IPS DF 6.9 (cell line): ENCODE results near the gene SLC1A3.

ENCODE experiments used
- DNase-seq: peaks from one replicate; pipeline ENCODE4 v3.0.0-alpha.2; 2013; ENCODE audit warnings: low read depth, low spot score
- H3K27ac ChIP-seq: one replicate; pipeline ENCODE4 v1.5.1; 2013; ENCODE audit warnings: low read length, control low read depth
- H3K27me3 ChIP-seq: 2 replicates; pipeline ENCODE4 v1.6.1; 2013; ENCODE audit warnings: mild to moderate bottlenecking, low read length; ENCODE audit not compliant: control insufficient read depth, insufficient read depth
- H3K36me3 ChIP-seq: 2 replicates; pipeline ENCODE4 v1.6.1; 2013; ENCODE audit warnings: low read length; ENCODE audit not compliant: control insufficient read depth, insufficient read depth
- H3K4me1 ChIP-seq: 2 replicates; pipeline ENCODE4 v1.6.1; 2013; ENCODE audit warnings: low read length; ENCODE audit not compliant: control insufficient read depth, insufficient read depth
- H3K4me3 ChIP-seq: 2 replicates; pipeline ENCODE4 v1.5.1; 2013; ENCODE audit warnings: mild to moderate bottlenecking, low read length
- H3K9me3 ChIP-seq: 2 replicates; pipeline ENCODE4 v1.6.1; 2013; ENCODE audit warnings: low read length, inconsistent platforms; ENCODE audit not compliant: control insufficient read depth, insufficient read depth
- WGBS: extraction: QIAGEN DNeasy Blood & Tissue Kit; methylation state at CpG from one replicate; pipeline ENCODE4 v1.1.7; 2013; ENCODE audit warnings: mixed read lengths, missing lambda C conversion rate; ENCODE audit not compliant: insufficient read length, insufficient coverage; 5-methylcytosine and 5-hydroxymethylcytosine counted together

SLC1A3 gene

DNA sequence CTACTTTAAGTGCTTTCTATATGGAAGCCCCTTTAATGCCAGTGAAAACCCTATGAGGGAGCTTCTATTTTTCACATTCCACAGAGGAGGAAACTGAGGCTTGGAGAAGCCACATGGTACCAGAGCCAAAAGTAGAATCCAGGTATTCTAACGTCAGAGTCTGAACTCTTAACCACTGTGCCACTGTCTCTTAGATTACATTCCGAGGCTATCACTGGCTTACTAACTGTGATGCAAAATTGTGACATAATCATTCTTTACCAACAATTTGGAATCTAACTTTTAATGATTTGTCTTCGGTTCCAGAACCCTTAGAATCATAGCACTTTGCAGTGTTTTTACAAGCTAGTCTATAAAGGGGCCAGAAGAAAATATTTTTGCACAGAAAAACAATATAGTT, 59.2 kb downstream of the SLC1A3 start:
- Histone ChIP-seq H3K9me3 (no peaks in the 10 kb centered on the region), H3K27me3 (no peaks in the 10 kb centered on the region), H3K27ac (no peak overlapping the region), H3K36me3 (no peaks in the 10 kb centered on the region), H3K4me1 (no peaks in the 10 kb centered on the region), H3K4me3 (no peak overlapping the region)
- no peak for DNase-seq
- WGBS, result no CpG with 5 or more reads among the region's 3 CpGs

DNA sequence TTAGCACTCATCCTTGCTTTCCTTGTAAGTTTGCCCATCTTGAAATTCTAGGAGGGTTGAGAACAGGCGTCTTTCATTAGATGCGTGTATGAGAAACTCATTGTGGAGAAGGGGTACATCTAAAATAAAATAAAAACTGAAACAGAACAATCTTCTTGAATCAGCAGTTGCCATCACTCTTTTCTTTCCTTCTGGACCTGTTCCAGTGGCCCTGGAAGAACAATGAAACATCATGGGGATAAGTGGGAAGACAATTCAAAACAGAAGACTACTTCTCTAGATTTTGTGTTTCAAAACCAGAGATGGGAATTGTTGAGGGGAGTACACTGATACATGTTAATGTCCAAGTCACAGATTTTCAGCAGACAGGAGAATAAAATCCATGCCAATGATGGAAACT, 59.9 kb downstream of the SLC1A3 start:
- H3K9me3 ChIP-seq, result no peaks in the 10 kb centered on the region
- no peak for DNase-seq
- WGBS, result no CpG with 5 or more reads among the region's 2 CpGs
- H3K27ac ChIP-seq, result no peak overlapping the region
- H3K4me3 ChIP-seq, result no peak overlapping the region
- no peaks in the 10 kb centered on the region for H3K27me3 ChIP-seq
- no peaks in the 10 kb centered on the region for H3K4me1 ChIP-seq
- H3K36me3 ChIP-seq, result no peaks in the 10 kb centered on the region

DNA sequence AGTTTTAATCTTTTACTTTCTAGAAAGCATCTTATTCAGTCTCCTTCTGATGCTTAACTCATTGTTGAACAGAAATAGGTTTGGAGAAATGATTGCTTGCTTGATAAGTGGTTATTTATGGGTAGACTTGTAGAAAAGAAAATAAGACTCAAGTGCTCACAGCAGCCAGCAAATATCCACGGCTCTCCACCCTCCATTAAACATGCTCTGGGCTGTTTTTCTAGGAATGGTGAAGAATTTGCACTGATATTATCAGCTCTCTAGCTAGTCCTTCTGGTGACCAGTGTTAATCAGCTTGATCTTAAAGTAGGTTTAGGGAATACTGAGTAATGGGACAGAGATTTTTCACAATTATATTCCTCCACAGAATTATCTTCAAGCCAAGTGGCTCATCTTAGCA, 60.6 kb downstream of the SLC1A3 start:
- Histone ChIP-seq H3K27ac (no peak overlapping the region), H3K4me1 (no peaks in the 10 kb centered on the region), H3K9me3 (no peaks in the 10 kb centered on the region), H3K27me3 (no peaks in the 10 kb centered on the region), H3K4me3 (no peak overlapping the region), H3K36me3 (no peaks in the 10 kb centered on the region)
- DNase-seq, result no peak
- WGBS, result no CpG with 5 or more reads among the region's 1 CpG

- Histone ChIP-seq H3K4me1 (no peaks in the 10 kb centered on the region), H3K27me3 (no peaks in the 10 kb centered on the region), H3K27ac (no peak overlapping the region), H3K4me3 (no peak overlapping the region), H3K9me3 (no peaks in the 10 kb centered on the region), H3K36me3 (no peaks in the 10 kb centered on the region)
- WGBS, result no CpG with 5 or more reads among the region's 3 CpGs
- no peak for DNase-seq
Observed at GRCh38 chr5:36667824-36668223, 61.4 kb downstream of the SLC1A3 start.

DNA sequence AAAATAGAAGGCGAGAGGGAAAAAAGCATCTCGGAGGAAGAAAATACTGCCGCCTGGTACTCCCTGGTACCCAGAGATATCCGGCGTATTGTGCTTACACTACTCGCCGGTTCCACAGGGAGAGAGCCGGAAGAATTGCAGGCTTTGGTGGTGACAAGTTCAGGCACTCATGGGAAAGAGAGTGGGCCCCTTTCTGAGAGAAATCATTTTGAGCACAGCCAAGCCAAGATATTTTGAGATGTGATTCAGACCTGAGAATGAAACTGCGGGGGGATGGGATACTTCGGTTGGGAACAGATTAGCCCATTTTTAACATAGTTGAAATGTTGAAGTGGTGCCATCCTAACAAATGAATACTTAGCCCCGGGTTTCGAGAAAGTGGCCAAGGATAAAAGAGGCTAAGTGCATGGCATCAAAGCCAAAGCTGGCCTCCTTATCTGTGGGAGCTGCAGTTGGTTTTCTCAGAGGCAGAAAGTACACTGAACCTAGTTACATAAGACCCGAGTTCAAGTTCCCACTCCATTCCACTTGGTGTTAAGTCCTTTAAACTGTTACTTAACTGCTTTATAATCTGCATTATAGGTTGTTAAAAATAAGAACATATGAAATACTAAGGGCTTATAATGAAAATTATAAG, 62.7 kb downstream of the SLC1A3 start:
- no peak overlapping the region for H3K27ac ChIP-seq
- DNase-seq, result no peak
- H3K36me3 ChIP-seq, result no peaks in the 10 kb centered on the region
- no peaks in the 10 kb centered on the region for H3K4me1 ChIP-seq
- WGBS, result no CpG with 5 or more reads among the region's 13 CpGs
- no peaks in the 10 kb centered on the region for H3K27me3 ChIP-seq
- H3K4me3 ChIP-seq, result no peak overlapping the region
- H3K9me3 ChIP-seq, result no peaks in the 10 kb centered on the region

GRCh38 chr5:36670548-36670947, 64.1 kb downstream of the SLC1A3 start:
- Histone ChIP-seq H3K4me1 (no peaks in the 10 kb centered on the region), H3K36me3 (no peaks in the 10 kb centered on the region), H3K27ac (no peak overlapping the region), H3K9me3 (no peaks in the 10 kb centered on the region), H3K27me3 (no peaks in the 10 kb centered on the region), H3K4me3 (no peak overlapping the region)
- no CpG with 5 or more reads among the region's 3 CpGs for WGBS
- no peak for DNase-seq

DNA sequence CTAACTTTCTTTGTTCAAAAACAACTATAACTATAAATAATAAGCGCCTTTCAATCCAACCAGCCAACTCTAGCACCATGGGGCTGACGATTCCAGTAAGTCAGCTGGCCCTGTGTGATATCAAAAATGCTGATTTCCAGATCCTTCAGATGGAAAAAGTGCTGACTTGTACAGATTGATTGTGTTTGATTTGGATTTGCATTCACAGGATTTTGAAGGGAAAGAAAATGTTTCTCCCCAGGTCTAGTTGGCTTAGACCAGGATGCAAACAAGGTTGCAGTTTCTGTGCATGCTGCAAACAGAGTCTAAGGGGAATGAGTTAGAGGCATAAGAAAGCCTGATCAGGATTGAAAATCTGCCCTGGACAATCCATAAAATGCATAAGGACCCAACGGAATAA, 68.9 kb downstream of the SLC1A3 start:
- H3K27me3 ChIP-seq, result no peaks in the 10 kb centered on the region
- no peak for DNase-seq
- H3K4me1 ChIP-seq, result no peaks in the 10 kb centered on the region
- no peaks in the 10 kb centered on the region for H3K9me3 ChIP-seq
- no peak overlapping the region for H3K27ac ChIP-seq
- WGBS, result 100% methylated on average over 1 of the region's 3 CpGs
- H3K36me3 ChIP-seq, result no peaks in the 10 kb centered on the region
- no peak overlapping the region for H3K4me3 ChIP-seq

DNA sequence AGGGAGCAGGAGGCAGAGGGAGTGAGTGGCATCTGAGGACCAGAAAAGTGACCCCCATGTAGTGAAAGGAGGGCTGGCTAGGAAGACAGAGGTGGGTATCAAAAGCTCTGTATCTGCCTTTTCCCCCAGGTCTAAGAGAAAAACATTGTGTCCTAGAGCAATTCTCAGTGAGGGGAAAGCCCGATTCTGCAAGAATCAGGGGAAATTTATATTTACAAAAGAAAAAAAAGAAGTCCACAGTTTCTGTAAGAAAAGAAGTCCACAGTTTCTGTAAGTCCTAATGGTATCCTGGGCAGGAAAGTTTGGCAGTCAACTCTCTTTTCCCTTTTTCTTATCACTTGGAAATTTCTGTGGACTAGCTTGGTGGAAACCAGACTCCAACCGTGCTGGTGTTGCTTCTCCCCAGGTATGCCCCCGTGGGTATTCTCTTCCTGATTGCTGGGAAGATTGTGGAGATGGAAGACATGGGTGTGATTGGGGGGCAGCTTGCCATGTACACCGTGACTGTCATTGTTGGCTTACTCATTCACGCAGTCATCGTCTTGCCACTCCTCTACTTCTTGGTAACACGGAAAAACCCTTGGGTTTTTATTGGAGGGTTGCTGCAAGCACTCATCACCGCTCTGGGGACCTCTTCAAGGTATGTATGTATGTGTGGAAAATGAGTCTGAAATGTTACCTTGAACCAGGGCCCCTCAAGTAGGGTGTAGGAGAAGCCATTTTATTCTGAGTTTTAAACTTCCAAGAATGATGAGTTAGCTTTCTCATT, 73.0 kb downstream of the SLC1A3 start:
- Histone ChIP-seq H3K36me3 (no peaks in the 10 kb centered on the region), H3K4me1 (no peaks in the 10 kb centered on the region), H3K9me3 (no peaks in the 10 kb centered on the region), H3K27me3 (no peaks in the 10 kb centered on the region), H3K27ac (no peak overlapping the region), H3K4me3 (no peak overlapping the region)
- DNase-seq, result no peak
- WGBS, result no CpG with 5 or more reads among the region's 8 CpGs

- no CpG with 5 or more reads among the region's 7 CpGs for WGBS
- H3K27ac ChIP-seq, result no peak overlapping the region
- H3K4me3 ChIP-seq, result no peak overlapping the region
- H3K27me3 ChIP-seq, result no peaks in the 10 kb centered on the region
- H3K9me3 ChIP-seq, result no peaks in the 10 kb centered on the region
- H3K4me1 ChIP-seq, result no peaks in the 10 kb centered on the region
- DNase-seq, result no peak
- H3K36me3 ChIP-seq, result no peaks in the 10 kb centered on the region
Observed at GRCh38 chr5:36680066-36680465, 73.7 kb downstream of the SLC1A3 start.

DNA sequence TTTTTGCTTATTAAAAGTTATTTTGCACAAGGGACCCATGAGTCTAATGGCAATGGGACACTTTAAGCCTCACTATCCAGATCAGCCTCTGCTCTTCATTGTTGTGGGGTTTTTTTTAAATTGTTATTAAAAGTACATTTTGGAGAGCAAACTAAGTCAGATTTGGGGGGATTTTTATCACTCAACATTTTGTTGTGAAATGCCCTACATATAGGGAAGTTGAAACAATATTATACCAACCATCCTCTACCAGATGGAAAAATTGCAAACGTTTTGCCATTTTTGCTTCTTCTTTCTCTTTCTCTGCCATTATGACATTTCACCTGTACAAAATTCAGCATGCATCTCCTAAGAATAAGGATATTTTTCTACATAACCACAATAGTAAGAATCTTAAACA, 75.3 kb downstream of the SLC1A3 start:
- H3K9me3 ChIP-seq, result no peaks in the 10 kb centered on the region
- H3K27ac ChIP-seq, result no peak overlapping the region
- no peaks in the 10 kb centered on the region for H3K36me3 ChIP-seq
- no peaks in the 10 kb centered on the region; the same call in 1 of the 2 replicates for H3K27me3 ChIP-seq
- WGBS, result no CpG with 5 or more reads among the region's 1 CpG
- H3K4me1 ChIP-seq, result no peaks in the 10 kb centered on the region
- no peak for DNase-seq
- no peak overlapping the region for H3K4me3 ChIP-seq

DNA sequence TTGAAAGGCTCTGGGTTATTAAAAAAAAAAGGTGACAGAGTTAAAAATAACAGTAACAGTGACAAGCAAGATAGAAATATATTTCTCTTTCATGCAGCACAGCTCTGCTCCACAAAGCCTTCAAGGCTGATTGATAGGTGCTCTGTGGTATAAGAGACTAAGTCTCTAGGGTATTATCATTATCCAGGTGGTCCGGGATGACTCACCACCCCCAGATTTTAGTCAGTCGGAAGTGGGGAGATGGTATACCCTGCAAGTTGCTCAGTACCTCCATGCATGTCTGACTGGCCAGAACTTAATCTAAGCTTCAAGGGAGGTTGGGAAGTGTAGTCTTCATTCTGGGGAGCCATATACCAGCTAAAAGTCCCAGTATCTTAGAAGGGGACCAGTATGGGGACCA, 76.1 kb downstream of the SLC1A3 start:
- DNase-seq, result no peak
- WGBS, result no CpG with 5 or more reads among the region's 2 CpGs
- Histone ChIP-seq H3K4me3 (no peak overlapping the region), H3K4me1 (no peaks in the 10 kb centered on the region), H3K27ac (no peak overlapping the region), H3K9me3 (no peaks in the 10 kb centered on the region), H3K36me3 (no peaks in the 10 kb centered on the region), H3K27me3 (no peaks in the 10 kb centered on the region; the same call in 1 of the 2 replicates)
